Tibial artery (tissue), 4 donors: Measurements from ENCODE around the gene TPST1.

Experiments used
- DNase-seq, 2 donors: peaks; one replicate each; pipeline ENCODE4 v3.0.0-alpha.2; 2019
- H3K27ac ChIP-seq, 2 donors: fragments of 200-600 bp; sonication (generic) in 1 of 2; 1 replicate in 1 of 2; 2 replicates in 1 of 2; pipeline ENCODE4 v1.5.1; 2018 to 2019; ENCODE audit warnings: mild to moderate bottlenecking in 1 of 2
- H3K27me3 ChIP-seq, 2 donors: fragments of 200-600 bp; sonication (generic) in 1 of 2; one replicate each; pipeline versions ENCODE4 v1.5.1 to v1.6.0; 2016 to 2019
- H3K36me3 ChIP-seq, 3 donors: fragments of 200-600 bp; sonication (generic) in 2 of 3; one replicate each; pipeline ENCODE4 v1.5.1; 2016 to 2019; ENCODE audit warnings: mild to moderate bottlenecking in 2 of 3
- H3K4me1 ChIP-seq, 4 donors: fragments of 200-600 bp; sonication (generic) in 2 of 4; 1 replicate in 3 of 4; 2 replicates in 1 of 4; pipeline ENCODE4 v1.5.1; 2016 to 2019
- H3K4me3 ChIP-seq, 2 donors: fragments of 200-600 bp; sonication (generic) in 1 of 2; 1 replicate in 1 of 2; 2 replicates in 1 of 2; pipeline ENCODE4 v1.5.1; 2018 to 2019; ENCODE audit warnings: mild to moderate bottlenecking in 2 of 2
- H3K9me3 ChIP-seq, 3 donors: fragments of 200-600 bp; sonication (generic) in 1 of 3; one replicate each; pipeline ENCODE4 v1.5.1; 2016 to 2019
- intact Hi-C: fragments of 100-400 bp; cut with DNase I; formaldehyde crosslinking; loops from one replicate; pipeline ENCODE4 v1.15.0; 2023; ENCODE audit warnings: low total_unique reads
- TF ChIP-seq, protein P1 (sequence below), 2 experiments: fragments of 200-600 bp in 1 of 2; fragments of 450-650 bp in 1 of 2; IDR thresholded peaks; one replicate each; pipeline ENCODE4 v1.5.1; 2017 to 2019; ENCODE audit warnings: antibody characterized with exemption in 2 of 2, mild to moderate bottlenecking in 1 of 2, moderate library complexity in 1 of 2

The TPST1 gene

DNA sequence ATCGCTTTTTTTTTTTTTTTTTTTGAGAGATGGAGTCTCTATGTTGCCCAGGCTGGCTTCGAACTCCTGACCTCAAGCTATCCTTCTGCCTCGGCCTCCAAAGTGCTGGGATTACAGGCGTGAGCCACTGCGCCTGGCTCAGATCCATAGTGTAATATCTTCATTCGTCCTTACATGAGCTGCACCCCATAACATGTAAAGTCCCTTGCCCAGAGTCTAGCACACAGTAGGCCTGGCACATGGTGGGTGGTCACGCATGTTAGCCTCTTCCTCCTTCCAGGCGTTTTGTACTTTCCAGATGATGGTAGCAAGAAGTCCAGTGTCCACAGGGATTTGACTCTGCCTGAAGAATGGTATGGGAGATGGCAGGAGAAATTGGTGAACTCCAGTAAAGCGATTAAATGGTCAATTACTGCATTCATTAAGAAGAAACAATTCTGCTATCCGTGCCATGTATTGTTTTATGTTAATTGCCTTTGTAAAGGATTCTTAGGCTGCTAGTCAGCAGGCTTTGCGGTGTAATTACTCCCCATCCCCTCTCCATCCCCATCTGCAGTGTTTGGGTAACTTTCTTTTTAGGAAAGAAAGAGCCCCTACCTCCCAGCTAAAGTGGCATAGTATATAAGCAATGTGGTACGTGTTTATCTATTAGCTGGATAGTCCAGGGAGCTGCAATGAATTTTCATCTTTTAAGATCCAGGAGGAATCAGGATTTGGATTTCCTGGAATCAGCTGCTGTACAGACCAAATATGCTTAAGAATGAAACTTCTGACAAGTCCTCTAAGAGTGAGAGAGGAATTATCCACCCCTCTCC lies 1.2 kb downstream of the TPST1 start:
- H3K4me3 ChIP-seq = peak overlapping the region; percentile 84
- peak in 1 of 2 donors; percentile 43 for DNase-seq
- H3K9me3 ChIP-seq = no peaks in the 10 kb centered on the region
- H3K27me3 ChIP-seq = no peaks in the 10 kb centered on the region
- no peaks in the 10 kb centered on the region for H3K36me3 ChIP-seq
- TF ChIP-seq, protein P1, sequence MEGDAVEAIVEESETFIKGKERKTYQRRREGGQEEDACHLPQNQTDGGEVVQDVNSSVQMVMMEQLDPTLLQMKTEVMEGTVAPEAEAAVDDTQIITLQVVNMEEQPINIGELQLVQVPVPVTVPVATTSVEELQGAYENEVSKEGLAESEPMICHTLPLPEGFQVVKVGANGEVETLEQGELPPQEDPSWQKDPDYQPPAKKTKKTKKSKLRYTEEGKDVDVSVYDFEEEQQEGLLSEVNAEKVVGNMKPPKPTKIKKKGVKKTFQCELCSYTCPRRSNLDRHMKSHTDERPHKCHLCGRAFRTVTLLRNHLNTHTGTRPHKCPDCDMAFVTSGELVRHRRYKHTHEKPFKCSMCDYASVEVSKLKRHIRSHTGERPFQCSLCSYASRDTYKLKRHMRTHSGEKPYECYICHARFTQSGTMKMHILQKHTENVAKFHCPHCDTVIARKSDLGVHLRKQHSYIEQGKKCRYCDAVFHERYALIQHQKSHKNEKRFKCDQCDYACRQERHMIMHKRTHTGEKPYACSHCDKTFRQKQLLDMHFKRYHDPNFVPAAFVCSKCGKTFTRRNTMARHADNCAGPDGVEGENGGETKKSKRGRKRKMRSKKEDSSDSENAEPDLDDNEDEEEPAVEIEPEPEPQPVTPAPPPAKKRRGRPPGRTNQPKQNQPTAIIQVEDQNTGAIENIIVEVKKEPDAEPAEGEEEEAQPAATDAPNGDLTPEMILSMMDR (IDR thresholded peaks at IDR 0.05) = no peak
- H3K27ac ChIP-seq = peak overlapping the region; percentile 73 to 79
- intact Hi-C loops = no loop called here
- peaks cover 0 to 24% (median 12%) of the 10 kb centered on the region in 4 donors for H3K4me1 ChIP-seq

DNA sequence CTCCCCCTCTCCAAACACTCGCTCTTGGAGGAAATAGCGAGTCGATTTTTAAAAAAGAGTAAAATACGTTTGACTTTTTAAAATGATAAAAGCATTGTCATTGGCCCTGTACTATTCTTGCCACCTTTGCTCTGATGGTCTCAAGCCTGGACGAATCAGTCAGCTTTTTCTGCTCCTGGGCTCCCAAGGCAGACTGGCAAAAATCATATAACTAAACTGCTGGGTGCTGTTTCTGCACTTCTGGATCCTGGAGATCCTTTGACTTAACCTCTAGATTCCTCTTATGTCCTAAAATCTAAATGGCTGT lies 1.8 kb downstream of the TPST1 start:
- Histone ChIP-seq H3K4me3 (peak overlapping the region; percentile 84), H3K27me3 (no peaks in the 10 kb centered on the region), H3K4me1 (peaks cover 0 to 24% (median 12%) of the 10 kb centered on the region in 4 donors), H3K36me3 (no peaks in the 10 kb centered on the region), H3K9me3 (no peaks in the 10 kb centered on the region), H3K27ac (peak overlapping the region in 1 of 2 donors; percentile 73)
- TF ChIP-seq, protein P1 (IDR thresholded peaks at IDR 0.05) = no peak
- intact Hi-C loops = no loop called here
- peak in 1 of 2 donors; percentile 20 for DNase-seq

DNA sequence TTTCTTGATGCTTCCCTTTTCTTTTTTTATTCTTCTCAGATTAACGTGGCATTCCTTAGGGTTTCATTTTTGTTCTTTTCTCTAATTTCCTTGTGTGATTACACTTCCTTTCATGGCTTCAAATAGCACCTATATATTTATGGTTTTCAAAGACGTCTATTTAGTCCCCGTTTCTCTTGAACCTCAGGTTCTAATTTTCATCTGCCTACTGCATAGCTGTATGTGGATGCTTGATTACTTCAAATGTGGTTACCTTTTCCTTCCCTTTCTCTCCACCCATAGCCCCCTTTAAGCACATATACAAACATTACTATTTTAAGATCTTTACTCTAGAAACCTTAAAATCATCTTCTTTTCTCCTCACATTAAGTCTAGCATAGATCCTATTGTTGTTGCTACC lies 2.4 kb downstream of the TPST1 start:
- H3K9me3 ChIP-seq = no peaks in the 10 kb centered on the region
- no peak overlapping the region for H3K4me3 ChIP-seq
- no peaks in the 10 kb centered on the region for H3K27me3 ChIP-seq
- H3K36me3 ChIP-seq = no peaks in the 10 kb centered on the region
- H3K27ac ChIP-seq = peak overlapping the region in 1 of 2 donors; percentile 73
- TF ChIP-seq, protein P1 (IDR thresholded peaks at IDR 0.05) = no peak
- intact Hi-C loops = no loop called here
- no peak for DNase-seq
- peaks cover 0 to 24% (median 12%) of the 10 kb centered on the region in 4 donors for H3K4me1 ChIP-seq

DNA sequence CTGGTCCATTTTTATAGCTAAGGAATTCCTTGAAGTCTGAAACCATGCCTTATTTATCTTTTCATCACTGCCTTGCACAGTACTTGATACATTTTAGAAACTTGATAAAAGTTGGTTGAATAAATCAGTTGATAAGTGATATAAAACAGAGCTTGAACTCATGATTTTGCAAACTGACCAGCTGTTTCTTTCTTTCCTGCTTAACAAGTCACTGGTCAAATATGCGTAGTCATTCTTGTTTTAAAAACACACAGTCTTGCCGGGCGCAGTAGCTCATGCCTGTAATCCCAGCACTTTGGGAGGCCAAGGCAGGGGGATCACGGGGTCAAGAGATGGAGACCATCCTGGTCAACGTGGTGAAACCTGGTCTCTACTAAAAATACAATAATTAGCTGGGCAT lies 6.3 kb downstream of the TPST1 start:
- DNase-seq = no peak
- Histone ChIP-seq H3K4me3 (no peak overlapping the region), H3K27me3 (no peaks in the 10 kb centered on the region), H3K27ac (no peak overlapping the region), H3K4me1 (peaks cover 0 to 8% (median 5%) of the 10 kb centered on the region in 4 donors), H3K9me3 (no peaks in the 10 kb centered on the region), H3K36me3 (no peaks in the 10 kb centered on the region)
- TF ChIP-seq, protein P1 (IDR thresholded peaks at IDR 0.05) = no peak
- intact Hi-C loops = no loop called here

DNA sequence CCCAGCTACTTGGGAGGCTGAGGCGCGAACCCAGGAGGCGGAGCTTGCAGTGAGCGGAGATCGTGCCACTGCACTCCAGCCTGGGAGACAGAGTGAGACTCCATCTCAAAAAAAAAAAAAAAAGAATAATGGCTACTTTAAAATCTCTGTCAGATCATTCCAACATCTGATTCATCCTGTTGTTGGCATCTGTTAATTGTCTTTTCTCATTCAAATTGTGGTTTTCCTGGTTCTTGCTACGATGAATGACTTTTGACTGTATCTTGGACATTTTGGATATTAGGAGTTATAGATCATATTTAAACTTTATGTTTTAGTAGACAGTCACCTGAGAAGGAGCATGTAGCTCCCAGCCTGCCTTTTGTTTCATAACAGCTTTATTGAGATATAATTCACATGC lies 8.5 kb downstream of the TPST1 start:
- Histone ChIP-seq H3K4me1 (no peaks in the 10 kb centered on the region), H3K27me3 (no peaks in the 10 kb centered on the region), H3K4me3 (no peak overlapping the region), H3K9me3 (no peaks in the 10 kb centered on the region), H3K27ac (no peak overlapping the region), H3K36me3 (no peaks in the 10 kb centered on the region)
- TF ChIP-seq, protein P1 (IDR thresholded peaks at IDR 0.05) = no peak
- DNase-seq = no peak
- intact Hi-C loops = no loop called here
